Measurements from ENCODE around the gene KLHL40. TPM values are rescaled to one million over a fixed set of nuclear protein-coding genes. Genes with fewer than 3 reads are reported as not detected.

The KLHL40 gene
- total and polyA plus RNA-seq, 2 experiments from 2014 or later: not detected

DNA sequence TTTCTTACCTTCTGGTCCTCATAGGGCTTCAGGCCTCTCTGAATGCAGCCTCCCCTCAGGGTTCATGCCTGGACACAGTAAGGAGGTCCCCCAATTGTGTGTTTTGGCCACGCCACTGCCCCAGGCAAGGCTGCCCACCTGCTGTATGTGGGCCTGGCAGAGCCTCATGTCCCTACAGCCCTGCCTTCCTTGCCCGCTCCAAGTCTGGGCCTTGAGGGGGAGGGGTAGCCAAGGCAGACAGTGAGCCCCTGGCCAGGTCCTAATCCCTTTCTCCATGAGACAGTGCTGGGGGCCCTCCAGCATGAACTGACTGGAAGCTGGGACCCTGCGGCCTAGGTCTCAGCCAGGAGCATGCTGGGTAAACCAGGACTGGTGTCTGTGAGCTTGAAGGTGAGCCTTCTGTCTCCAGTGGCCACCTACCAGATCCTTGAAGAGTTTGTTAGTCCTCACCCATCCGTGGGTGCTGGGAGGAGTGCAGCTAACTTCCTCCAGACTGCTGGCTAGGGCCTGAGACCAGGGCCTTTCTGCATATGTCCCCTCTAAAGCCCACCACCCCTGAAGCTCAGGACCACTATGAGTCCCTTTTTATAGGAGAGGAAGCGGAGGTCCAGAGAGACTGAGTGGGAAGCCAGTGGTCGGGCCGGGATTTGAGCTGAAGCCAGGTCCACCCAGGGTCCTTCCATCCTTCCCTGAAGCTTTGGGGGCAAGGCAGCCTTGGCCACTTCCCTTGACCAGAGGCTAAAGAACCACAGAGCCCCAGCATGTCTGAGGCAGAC, 23.1 kb upstream of the KLHL40 start:
- Histone ChIP-seq H3K4me1 (ENCODE audit: insufficient read depth) (no peaks in the 10 kb centered on the region), H3K27me3 (no peaks in the 10 kb centered on the region), H3K36me3 (replicated peaks; ENCODE audit: insufficient read depth, low read depth) (no peaks in the 10 kb centered on the region), H3K4me3 (no peak overlapping the region), H2AFZ (no peak overlapping the region), H3K9me2 (replicated peaks; ENCODE audit: insufficient read depth) (no peaks in the 10 kb centered on the region), H4K20me1 (ENCODE audit: insufficient read depth, poor library complexity, severe bottlenecking) (no peaks in the 10 kb centered on the region), H3K4me2 (no peak overlapping the region), H3K79me2 (no peaks in the 10 kb centered on the region), H3K9me3 (ENCODE audit: low read depth) (no peaks in the 10 kb centered on the region), H3K27ac (no peak overlapping the region)
- no peak for DNase-seq (ENCODE audit: low spot score)
- TF ChIP-seq EZH2 (IDR thresholded peaks at IDR 0.05; ENCODE audit: borderline replicate concordance) (no peak), EZH2phosphoT487 (IDR thresholded peaks at IDR 0.05; ENCODE audit: low read depth, severe bottlenecking, unreplicated experiment) (no peak)
- TF ChIP-seq, protein P1, sequence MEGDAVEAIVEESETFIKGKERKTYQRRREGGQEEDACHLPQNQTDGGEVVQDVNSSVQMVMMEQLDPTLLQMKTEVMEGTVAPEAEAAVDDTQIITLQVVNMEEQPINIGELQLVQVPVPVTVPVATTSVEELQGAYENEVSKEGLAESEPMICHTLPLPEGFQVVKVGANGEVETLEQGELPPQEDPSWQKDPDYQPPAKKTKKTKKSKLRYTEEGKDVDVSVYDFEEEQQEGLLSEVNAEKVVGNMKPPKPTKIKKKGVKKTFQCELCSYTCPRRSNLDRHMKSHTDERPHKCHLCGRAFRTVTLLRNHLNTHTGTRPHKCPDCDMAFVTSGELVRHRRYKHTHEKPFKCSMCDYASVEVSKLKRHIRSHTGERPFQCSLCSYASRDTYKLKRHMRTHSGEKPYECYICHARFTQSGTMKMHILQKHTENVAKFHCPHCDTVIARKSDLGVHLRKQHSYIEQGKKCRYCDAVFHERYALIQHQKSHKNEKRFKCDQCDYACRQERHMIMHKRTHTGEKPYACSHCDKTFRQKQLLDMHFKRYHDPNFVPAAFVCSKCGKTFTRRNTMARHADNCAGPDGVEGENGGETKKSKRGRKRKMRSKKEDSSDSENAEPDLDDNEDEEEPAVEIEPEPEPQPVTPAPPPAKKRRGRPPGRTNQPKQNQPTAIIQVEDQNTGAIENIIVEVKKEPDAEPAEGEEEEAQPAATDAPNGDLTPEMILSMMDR (IDR thresholded peaks at IDR 0.05; ENCODE audit: poor library complexity): no peak
- WGBS (ENCODE audit: low lambda C conversion rate, missing lambda C conversion rate): 88% methylated on average over 7 of the region's 7 CpGs

DNA sequence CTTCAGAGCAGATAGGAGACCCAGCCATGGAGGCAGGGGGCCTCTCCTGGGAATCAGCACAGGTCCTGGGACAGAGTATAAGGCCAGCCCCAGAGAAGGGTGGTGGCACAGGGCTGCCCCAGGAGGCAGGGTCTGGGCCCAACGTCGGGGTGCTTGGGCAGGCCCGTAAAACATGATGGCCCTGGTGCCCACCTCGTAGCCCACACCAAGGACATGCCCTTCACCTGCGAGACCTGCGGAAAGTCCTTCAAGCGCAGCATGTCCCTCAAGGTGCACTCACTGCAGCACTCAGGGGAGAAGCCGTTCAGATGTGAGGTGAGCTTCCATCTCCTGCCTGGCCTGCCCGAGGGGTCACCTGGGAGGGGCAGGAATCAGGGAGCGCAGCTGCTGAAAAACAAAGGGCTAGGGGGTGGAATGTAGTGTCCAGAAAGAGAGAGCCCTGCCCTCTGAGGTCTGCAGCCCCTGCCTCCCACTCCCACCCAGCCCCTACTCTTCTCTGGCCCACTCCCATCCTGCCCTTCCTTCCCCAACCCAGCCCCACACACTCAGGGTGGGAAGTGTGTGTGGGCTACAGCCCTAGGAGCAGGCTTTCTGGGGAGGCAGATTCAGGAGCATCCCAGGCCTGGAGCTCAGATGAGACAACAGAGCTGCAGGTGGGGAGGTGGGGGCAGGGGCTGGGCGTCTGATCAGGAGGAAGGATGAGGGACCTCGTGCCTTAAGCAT, 22.4 kb upstream of the KLHL40 start:
- Histone ChIP-seq H2AFZ (no peak overlapping the region), H3K9me2 (replicated peaks; ENCODE audit: insufficient read depth) (no peaks in the 10 kb centered on the region), H3K27me3 (no peaks in the 10 kb centered on the region), H3K27ac (no peak overlapping the region), H3K4me1 (ENCODE audit: insufficient read depth) (no peaks in the 10 kb centered on the region), H4K20me1 (ENCODE audit: insufficient read depth, poor library complexity, severe bottlenecking) (no peaks in the 10 kb centered on the region), H3K36me3 (replicated peaks; ENCODE audit: insufficient read depth, low read depth) (no peaks in the 10 kb centered on the region), H3K4me2 (no peak overlapping the region), H3K4me3 (no peak overlapping the region), H3K9me3 (ENCODE audit: low read depth) (no peaks in the 10 kb centered on the region), H3K79me2 (no peaks in the 10 kb centered on the region)
- no peak for DNase-seq (ENCODE audit: low spot score)
- WGBS (ENCODE audit: low lambda C conversion rate, missing lambda C conversion rate): 88% methylated on average over 10 of the region's 12 CpGs
- TF ChIP-seq EZH2phosphoT487 (IDR thresholded peaks at IDR 0.05; ENCODE audit: low read depth, severe bottlenecking, unreplicated experiment) (no peak), EZH2 (IDR thresholded peaks at IDR 0.05; ENCODE audit: borderline replicate concordance) (no peak)
- TF ChIP-seq, protein P1 (IDR thresholded peaks at IDR 0.05; ENCODE audit: poor library complexity): no peak

DNA sequence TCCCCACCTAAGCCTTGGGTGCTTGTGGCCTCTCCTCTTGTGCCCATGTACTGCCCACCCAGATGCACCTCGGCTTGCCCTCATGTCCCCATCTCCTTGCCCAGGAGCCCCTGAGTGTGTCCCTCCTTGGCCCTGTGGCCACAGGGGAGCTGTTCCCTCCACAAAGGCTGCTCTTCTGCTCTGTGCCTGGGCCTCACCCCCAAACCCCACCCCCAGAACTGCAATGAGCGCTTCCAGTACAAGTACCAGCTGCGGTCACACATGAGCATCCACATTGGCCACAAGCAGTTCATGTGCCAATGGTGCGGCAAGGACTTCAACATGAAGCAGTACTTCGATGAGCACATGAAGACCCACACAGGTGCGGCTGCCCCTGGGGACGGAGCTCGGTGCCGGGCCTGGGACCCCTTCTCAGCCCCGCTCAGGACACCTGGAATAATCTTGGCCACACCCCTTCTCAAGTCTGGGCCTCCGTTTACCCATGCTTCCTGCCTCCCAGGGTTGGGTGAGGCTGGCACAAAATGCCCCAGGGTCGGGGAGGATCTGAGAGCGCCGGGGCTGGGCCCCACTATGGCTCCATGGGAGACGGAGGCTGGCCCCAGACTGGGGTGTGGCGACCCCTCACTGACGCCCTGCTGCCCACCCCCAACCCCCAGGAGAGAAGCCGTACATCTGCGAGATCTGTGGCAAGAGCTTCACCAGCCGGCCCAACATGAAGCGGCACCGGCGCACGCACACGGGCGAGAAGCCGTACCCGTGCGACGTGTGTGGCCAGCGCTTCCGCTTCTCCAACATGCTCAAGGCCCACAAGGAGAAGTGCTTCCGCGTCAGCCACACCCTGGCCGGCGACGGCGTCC, 21.5 kb upstream of the KLHL40 start:
- TF ChIP-seq EZH2 (IDR thresholded peaks at IDR 0.05; ENCODE audit: borderline replicate concordance) (no peak), EZH2phosphoT487 (IDR thresholded peaks at IDR 0.05; ENCODE audit: low read depth, severe bottlenecking, unreplicated experiment) (no peak)
- TF ChIP-seq, protein P1 (IDR thresholded peaks at IDR 0.05; ENCODE audit: poor library complexity): no peak
- no peaks in the 10 kb centered on the region for H3K4me1 ChIP-seq (ENCODE audit: insufficient read depth)
- no peak for DNase-seq (ENCODE audit: low spot score)
- H3K79me2 ChIP-seq: no peaks in the 10 kb centered on the region
- H3K36me3 ChIP-seq (replicated peaks; ENCODE audit: insufficient read depth, low read depth): no peaks in the 10 kb centered on the region
- no peaks in the 10 kb centered on the region for H4K20me1 ChIP-seq (ENCODE audit: insufficient read depth, poor library complexity, severe bottlenecking)
- no peaks in the 10 kb centered on the region for H3K27me3 ChIP-seq
- no peak overlapping the region for H3K4me2 ChIP-seq
- no peak overlapping the region for H3K27ac ChIP-seq
- no peaks in the 10 kb centered on the region for H3K9me3 ChIP-seq (ENCODE audit: low read depth)
- H3K4me3 ChIP-seq: no peak overlapping the region
- H3K9me2 ChIP-seq (replicated peaks; ENCODE audit: insufficient read depth): no peaks in the 10 kb centered on the region
- no peak overlapping the region for H2AFZ ChIP-seq
- WGBS (ENCODE audit: low lambda C conversion rate, missing lambda C conversion rate): 95% methylated on average over 29 of the region's 38 CpGs
